ENCODE data around the gene GRIN3A. TPM values are rescaled to one million over a fixed set of nuclear protein-coding genes. Genes with fewer than 3 reads are reported as not detected.

Gene GRIN3A
- total RNA-seq (not detected), total RNA-seq (0.08 to 0.23 reads per million in 2 donors)

DNA sequence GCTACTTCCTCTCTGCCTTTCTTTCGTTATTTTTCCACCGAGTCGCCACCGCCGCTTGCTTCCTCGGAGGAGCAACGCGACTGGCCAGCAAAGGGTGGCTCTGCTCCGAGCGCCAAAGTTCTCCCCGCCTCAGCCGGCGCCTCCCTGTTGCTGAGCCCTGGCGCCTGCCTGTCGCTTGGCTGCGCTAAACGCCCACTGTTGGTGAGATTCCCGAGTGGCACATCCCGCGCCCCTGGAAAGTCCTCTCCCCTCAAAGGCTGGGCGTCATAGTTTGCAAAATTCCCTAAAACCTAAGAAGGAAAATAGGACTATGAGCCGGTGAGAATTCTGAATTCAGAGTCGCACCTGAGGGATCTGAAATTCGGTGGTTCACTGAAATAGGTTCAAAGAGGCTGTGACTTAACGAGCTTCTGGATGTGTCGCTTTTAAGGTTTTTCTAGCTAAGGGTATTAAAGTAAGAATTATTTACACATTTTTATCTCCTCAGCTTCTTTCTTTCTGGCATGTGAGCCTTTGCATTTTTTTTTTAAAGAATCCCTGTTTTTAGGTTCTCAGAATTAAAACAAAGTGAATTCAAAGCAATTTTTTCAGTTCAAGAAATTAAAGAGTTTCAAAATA is at the start of gene GRIN3A:
GRIN3A (minus strand) TSS at position 82 of the 618 bp plus-strand sequence. CDS start 668 bp downstream, outside the sequence.
- peaks cover 52% of the 10 kb centered on the region for H3K27me3 Mint-ChIP-seq
- H3K4me1 Mint-ChIP-seq = no peaks in the 10 kb centered on the region
- H3K27ac Mint-ChIP-seq = no peak within 1 kb of the TSS
- peaks cover 3% of the 10 kb centered on the region for H3K36me3 Mint-ChIP-seq (ENCODE audit: low read depth)
- ATAC-seq (no peak), DNase-seq (no peak)
- no peak within 1 kb of the TSS for H3K4me3 Mint-ChIP-seq
- no peaks in the 10 kb centered on the region for H3K9me3 ChIP-seq (ENCODE audit: control insufficient read depth, low read length, poor library complexity, severe bottlenecking)

DNA sequence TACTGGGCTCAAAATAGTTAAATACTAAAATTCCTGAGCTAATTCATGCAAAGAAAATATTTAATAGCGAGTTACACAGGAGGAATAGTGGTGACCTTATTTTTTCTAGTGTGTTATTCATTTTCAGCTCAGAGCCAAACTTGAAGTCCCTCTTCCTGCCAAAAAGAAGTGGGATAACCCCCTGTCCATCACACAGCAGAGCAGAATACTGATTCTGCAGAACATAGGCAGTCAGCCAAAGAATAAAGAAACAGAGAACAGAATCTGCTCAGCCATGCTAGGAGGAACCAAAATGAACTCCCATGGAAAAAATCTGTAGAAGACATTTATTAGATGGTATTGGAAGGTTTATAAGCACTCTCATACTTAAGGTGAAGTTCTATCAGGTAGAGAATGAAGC is 49.4 kb upstream of the GRIN3A start:
- H3K4me3 Mint-ChIP-seq = no peak overlapping the region
- no peaks in the 10 kb centered on the region for H3K9me3 ChIP-seq (ENCODE audit: control insufficient read depth, low read length, poor library complexity, severe bottlenecking)
- ATAC-seq (no peak), DNase-seq (no peak)
- no peaks in the 10 kb centered on the region for H3K27me3 Mint-ChIP-seq
- H3K4me1 Mint-ChIP-seq = no peaks in the 10 kb centered on the region
- H3K27ac Mint-ChIP-seq = no peak overlapping the region
- H3K36me3 Mint-ChIP-seq (ENCODE audit: low read depth) = no peaks in the 10 kb centered on the region

DNA sequence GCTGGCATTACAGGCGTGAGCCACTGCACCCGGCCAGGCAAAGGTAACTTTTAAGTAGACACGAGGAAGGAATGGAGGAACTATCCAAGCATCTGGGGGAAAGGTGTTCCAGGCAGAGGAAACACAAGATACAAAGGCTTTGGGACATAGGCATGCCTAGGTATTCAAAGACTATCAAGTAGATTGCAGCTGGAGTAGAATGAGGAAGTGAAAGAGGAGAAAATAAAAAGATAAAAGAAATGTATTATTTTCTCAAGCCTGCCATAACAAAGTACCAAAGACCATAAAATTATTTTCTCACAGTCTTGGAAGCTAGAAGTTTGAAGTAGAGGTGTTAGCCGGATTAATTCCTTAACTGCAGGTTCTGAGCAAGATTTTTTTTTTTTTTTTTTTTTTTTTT is 39.9 kb upstream of the GRIN3A start:
- H3K27me3 Mint-ChIP-seq = no peaks in the 10 kb centered on the region
- ATAC-seq (no peak), DNase-seq (no peak)
- H3K27ac Mint-ChIP-seq = no peak overlapping the region
- no peaks in the 10 kb centered on the region for H3K36me3 Mint-ChIP-seq (ENCODE audit: low read depth)
- no peaks in the 10 kb centered on the region for H3K9me3 ChIP-seq (ENCODE audit: control insufficient read depth, low read length, poor library complexity, severe bottlenecking)
- no peak overlapping the region for H3K4me3 Mint-ChIP-seq
- H3K4me1 Mint-ChIP-seq = no peaks in the 10 kb centered on the region

DNA sequence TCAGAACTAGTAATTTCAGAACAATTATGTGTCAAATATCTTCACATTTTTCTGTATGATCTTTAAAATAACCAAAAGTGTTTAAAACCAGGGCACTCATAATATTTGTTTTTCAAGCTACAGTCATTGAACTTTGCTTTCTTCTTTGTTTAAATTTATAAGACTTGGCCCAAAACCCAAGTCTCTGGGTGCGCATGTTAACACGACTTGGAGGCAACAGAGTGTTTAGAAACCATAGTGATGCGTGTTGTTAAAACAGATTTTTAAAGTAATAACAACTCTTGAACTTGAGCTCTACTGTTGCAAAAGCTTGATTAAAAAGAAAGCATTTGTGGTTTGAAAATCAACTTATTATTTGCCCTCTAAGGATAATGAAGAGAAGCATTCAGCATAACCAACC is 26.0 kb upstream of the GRIN3A start:
- no peaks in the 10 kb centered on the region for H3K36me3 Mint-ChIP-seq (ENCODE audit: low read depth)
- DNase-seq (no peak), ATAC-seq (no peak)
- no peak overlapping the region for H3K27ac Mint-ChIP-seq
- H3K4me1 Mint-ChIP-seq = no peaks in the 10 kb centered on the region
- H3K27me3 Mint-ChIP-seq = no peaks in the 10 kb centered on the region
- no peaks in the 10 kb centered on the region for H3K9me3 ChIP-seq (ENCODE audit: control insufficient read depth, low read length, poor library complexity, severe bottlenecking)
- no peak overlapping the region for H3K4me3 Mint-ChIP-seq

DNA sequence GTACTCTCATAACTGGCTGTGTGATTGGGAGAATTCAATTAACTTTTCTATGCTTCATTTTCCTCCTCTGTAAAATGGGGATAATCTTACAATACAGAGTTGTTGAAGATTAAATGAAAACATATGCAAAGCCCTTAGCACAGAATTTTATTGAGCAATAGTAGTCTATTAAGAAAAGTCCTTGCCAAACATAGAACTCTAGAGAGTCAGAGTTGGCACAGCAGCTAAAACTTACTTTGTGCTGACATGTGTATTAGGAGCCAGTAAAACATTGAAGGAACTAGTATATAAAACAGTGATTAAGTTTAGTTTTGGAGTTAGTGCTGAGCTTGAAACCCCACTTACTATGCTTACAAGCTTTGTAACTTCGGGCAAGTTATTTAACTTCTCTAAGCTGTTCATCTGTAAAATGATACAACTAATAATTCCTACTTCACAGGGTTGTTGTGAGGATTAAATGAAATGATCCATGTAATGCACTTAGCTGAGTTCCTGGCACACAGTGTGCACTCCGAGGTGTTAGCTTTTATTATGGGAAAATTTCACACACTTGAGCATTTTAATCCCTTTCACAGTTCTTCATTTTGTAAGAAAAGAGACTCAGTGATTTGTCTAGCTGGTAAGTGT is 20.0 kb upstream of the GRIN3A start:
- Mint-ChIP-seq H3K36me3 (ENCODE audit: low read depth) (no peaks in the 10 kb centered on the region), H3K27ac (no peak overlapping the region), H3K27me3 (no peaks in the 10 kb centered on the region), H3K4me3 (no peak overlapping the region), H3K4me1 (no peaks in the 10 kb centered on the region)
- no peak for ATAC-seq
- DNase-seq = no peak
- no peaks in the 10 kb centered on the region for H3K9me3 ChIP-seq (ENCODE audit: control insufficient read depth, low read length, poor library complexity, severe bottlenecking)

DNA sequence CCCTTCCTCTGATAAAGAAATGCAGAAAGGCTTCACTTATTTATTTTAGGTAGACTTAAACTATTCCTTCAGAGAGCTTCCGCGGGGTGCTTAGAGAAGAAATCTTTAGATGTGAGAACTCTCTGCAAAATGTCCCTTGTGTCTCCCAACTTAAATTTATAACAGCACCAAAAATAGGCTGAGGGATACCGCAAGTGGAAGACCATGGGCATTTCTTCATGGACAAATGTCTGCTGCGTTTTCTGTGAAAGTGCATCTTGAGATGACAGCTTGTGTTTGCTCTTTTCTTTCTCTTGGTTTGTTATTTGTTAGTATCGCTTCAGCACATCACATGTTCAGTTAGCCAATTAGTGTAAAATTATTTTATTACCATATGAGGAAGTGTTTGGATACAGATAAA is 15.3 kb upstream of the GRIN3A start:
- ATAC-seq (no peak), DNase-seq (no peak)
- H3K9me3 ChIP-seq (ENCODE audit: control insufficient read depth, low read length, poor library complexity, severe bottlenecking) = no peaks in the 10 kb centered on the region
- Mint-ChIP-seq H3K4me3 (no peak overlapping the region), H3K4me1 (no peaks in the 10 kb centered on the region), H3K27ac (no peak overlapping the region), H3K27me3 (no peaks in the 10 kb centered on the region), H3K36me3 (ENCODE audit: low read depth) (no peaks in the 10 kb centered on the region)

DNA sequence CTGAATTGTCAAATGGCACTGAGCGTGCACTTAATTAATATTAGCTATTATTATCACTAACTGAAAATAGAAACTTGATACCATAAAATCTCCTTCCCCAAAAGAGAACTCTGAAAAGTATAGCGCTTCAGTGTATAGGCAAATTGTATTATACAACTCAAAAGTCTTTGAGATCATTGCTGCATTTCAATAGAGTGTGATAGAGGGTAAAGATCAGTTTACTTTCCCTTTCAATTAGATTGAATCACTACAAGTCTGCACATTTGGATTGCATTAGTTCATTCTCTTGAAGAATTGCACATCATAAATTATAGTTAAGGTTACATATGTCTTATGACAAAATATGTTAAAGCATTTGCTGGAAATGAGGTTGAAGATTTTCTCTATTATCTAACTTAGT is 13.4 kb upstream of the GRIN3A start:
- Mint-ChIP-seq H3K27ac (no peak overlapping the region), H3K4me1 (no peaks in the 10 kb centered on the region), H3K36me3 (ENCODE audit: low read depth) (no peaks in the 10 kb centered on the region), H3K27me3 (no peaks in the 10 kb centered on the region), H3K4me3 (no peak overlapping the region)
- no peak for ATAC-seq
- H3K9me3 ChIP-seq (ENCODE audit: control insufficient read depth, low read length, poor library complexity, severe bottlenecking) = no peaks in the 10 kb centered on the region
- no peak for DNase-seq

DNA sequence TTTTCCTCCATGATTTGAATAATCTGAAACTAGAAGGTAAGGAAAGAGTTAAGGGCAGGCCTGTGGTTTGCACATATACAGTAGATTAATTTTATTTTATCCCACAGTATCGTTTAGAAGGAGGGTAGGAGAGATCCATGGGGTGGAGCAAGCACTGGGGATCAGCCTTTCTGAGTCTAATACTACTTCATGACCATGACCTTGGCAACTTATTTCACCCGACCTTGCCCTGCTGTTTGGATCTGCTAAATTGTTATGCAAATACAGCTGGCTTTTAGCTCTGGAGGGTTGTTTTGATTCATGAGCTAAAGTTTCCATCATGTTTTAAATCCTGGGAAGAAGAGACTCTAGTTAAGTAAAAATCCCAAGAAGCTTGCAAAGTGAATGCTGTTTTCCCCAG is 864 bp upstream of the GRIN3A start:
- H3K4me3 Mint-ChIP-seq = no peak overlapping the region
- no peak for ATAC-seq
- no peak for DNase-seq
- peaks cover 3% of the 10 kb centered on the region for H3K36me3 Mint-ChIP-seq (ENCODE audit: low read depth)
- no peaks in the 10 kb centered on the region for H3K4me1 Mint-ChIP-seq
- H3K9me3 ChIP-seq (ENCODE audit: control insufficient read depth, low read length, poor library complexity, severe bottlenecking) = no peaks in the 10 kb centered on the region
- H3K27me3 Mint-ChIP-seq = peaks cover 52% of the 10 kb centered on the region
- H3K27ac Mint-ChIP-seq = no peak overlapping the region

DNA sequence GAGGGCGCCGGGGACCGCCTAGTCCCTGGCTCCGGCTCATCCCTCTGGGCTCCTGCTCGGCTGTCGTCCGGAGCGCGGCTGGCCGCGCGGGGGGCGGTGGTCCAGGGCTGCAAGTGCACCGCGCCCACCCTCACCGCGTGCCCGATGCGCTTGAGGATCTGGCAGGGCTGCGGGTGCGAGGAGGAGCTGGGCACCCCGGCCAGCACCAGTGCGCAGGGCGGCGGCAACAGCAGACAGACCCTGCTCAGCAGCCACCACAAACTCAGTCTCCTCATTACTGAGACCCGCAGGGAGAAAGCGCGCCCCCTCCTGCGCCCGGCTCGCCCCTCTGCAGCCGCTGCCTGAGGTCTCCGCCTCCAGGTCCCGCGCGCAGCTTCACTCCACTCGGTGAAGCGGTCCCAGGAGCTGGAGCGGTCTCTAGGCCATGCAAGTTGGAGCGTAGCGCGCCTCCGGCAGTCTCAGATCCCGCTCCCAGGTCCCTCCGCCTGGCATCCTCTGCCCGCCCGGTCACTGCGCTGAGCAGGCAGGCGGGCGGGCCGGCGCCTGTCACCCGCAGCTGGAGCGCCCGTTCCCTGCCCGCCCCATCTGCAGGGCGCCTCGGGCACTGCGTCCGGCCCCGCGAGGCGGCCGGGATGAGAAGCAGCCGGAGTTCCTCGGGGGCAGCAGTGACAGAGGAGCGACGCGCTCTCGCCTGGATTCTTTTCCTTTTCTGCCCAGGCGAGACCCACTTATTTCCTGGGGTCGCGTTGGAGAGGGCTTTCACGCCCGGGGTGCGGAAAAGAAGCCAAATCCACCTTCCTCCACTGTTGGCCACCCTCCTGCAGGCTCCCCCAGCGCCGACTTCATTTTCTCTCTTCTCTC is 512 bp downstream of the GRIN3A start:
- peaks cover 53% of the 10 kb centered on the region for H3K27me3 Mint-ChIP-seq
- ATAC-seq (no peak), DNase-seq (no peak)
- H3K36me3 Mint-ChIP-seq (ENCODE audit: low read depth) = peaks cover 3% of the 10 kb centered on the region
- no peak overlapping the region for H3K27ac Mint-ChIP-seq
- H3K9me3 ChIP-seq (ENCODE audit: control insufficient read depth, low read length, poor library complexity, severe bottlenecking) = no peaks in the 10 kb centered on the region
- no peak overlapping the region for H3K4me3 Mint-ChIP-seq
- H3K4me1 Mint-ChIP-seq = no peaks in the 10 kb centered on the region

DNA sequence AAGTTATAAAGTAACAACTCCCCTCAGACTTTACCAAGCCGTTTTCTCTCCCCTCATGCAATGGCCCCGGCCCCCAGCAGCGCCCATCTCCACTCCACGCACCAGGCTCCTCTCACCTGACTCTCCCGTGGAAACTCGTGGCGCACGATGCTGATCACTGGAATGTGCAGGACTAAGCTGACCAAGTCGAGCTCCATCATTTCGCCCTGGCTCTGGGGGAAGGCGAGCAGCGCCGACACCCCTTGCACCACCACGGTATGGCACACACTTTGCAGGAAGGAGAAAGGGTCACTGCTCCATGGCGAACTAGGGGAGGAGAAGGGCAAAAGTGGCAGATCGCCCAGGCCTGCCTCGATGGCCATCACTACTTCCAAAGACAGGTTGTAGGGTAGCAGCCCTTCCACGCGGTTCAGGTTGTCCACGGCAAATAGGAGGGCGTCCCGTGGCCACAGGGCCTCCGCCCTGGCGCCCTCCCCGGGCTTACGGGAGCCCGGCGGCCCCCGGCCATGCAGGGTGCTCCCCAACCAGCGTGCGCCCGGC is 1.2 kb downstream of the GRIN3A start:
- H3K4me3 Mint-ChIP-seq = no peak overlapping the region
- peaks cover 56% of the 10 kb centered on the region for H3K27me3 Mint-ChIP-seq
- DNase-seq (no peak), ATAC-seq (no peak)
- H3K27ac Mint-ChIP-seq = no peak overlapping the region
- H3K4me1 Mint-ChIP-seq = no peaks in the 10 kb centered on the region
- peaks cover 3% of the 10 kb centered on the region for H3K36me3 Mint-ChIP-seq (ENCODE audit: low read depth)
- no peaks in the 10 kb centered on the region for H3K9me3 ChIP-seq (ENCODE audit: control insufficient read depth, low read length, poor library complexity, severe bottlenecking)

DNA sequence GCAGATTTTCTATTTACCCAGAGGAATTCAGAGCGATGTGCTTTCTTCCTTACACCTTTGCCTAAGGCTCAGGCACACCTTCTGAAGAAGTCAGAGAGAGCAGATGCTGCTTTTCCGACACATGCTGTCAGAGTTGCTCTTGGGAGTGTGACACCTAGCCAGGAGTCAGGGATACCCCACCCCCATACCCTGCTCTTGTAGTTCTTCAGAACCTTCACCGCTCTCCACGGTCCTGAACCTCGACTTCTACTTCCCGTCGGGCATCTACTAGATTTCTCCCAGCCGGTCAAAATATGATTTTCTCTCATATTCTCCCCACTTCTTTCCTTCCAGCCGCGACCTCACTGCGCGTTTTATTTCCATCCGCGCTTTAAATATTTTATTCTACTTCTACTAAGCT is 1.7 kb downstream of the GRIN3A start:
- H3K4me3 Mint-ChIP-seq = no peak overlapping the region
- H3K4me1 Mint-ChIP-seq = no peaks in the 10 kb centered on the region
- H3K27me3 Mint-ChIP-seq = peaks cover 56% of the 10 kb centered on the region
- no peak for DNase-seq
- peaks cover 3% of the 10 kb centered on the region for H3K36me3 Mint-ChIP-seq (ENCODE audit: low read depth)
- no peaks in the 10 kb centered on the region for H3K9me3 ChIP-seq (ENCODE audit: control insufficient read depth, low read length, poor library complexity, severe bottlenecking)
- no peak overlapping the region for H3K27ac Mint-ChIP-seq
- no peak for ATAC-seq

DNA sequence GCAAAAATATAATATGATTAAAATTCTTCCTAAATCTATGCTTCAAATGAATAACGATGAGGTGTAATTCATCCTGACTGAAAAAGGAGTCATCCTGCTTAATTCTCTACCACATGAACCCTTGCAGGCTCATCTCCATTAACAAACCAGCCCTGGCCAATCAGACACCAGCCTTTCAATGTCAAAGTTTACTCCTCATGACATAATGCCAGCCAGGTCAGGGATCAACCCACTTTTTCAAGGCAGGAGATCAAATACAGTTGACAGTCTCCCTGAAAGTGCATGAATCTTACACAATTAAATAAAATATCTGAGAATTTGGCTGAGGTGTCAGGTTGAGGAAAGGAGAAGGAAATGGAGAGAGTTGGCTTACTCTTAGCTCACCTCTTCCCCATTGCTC is 7.0 kb downstream of the GRIN3A start:
- H3K27ac Mint-ChIP-seq = no peak overlapping the region
- peaks cover 34% of the 10 kb centered on the region for H3K27me3 Mint-ChIP-seq

More for the DNA sequence above, 7.0 kb downstream of the GRIN3A start:
- DNase-seq (no peak), ATAC-seq (no peak)
- no peak overlapping the region for H3K4me3 Mint-ChIP-seq
- no peaks in the 10 kb centered on the region for H3K9me3 ChIP-seq (ENCODE audit: control insufficient read depth, low read length, poor library complexity, severe bottlenecking)
- H3K36me3 Mint-ChIP-seq (ENCODE audit: low read depth) = peaks cover 2% of the 10 kb centered on the region
- H3K4me1 Mint-ChIP-seq = no peaks in the 10 kb centered on the region
